ENCODE measurements around the gene YTHDF1.

Gene YTHDF1

DNA sequence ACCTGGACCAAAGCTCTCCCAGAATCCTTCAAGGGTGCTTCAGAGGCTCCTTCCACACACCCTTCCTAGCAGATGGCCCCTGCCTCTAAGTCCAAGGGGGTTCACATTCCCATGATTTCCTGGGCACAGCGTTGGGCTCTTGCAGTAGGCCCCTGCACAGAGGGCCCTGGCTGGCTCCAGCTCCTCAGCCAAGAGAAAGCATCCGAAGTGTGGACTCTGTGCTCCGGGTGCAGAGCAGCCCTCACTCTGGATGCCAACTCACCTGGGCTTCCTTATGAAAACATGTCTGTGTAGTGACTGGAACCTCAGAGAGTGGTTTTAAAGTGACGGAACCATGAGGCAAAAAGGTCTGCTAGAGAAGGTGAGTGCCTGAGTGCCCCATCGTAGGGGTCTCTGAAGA lies 11.6 kb downstream of the YTHDF1 start:
- H3K4me1 ChIP-seq (ENCODE audit: low read depth, poor library complexity, severe bottlenecking) = peaks cover 17% of the 10 kb centered on the region
- H2AFZ ChIP-seq (ENCODE audit: low read depth) = no peak overlapping the region
- peaks cover 18% of the 10 kb centered on the region; the same call in 1 of the 2 replicates for H4K20me1 ChIP-seq (ENCODE audit: insufficient read depth)
- H3K79me2 ChIP-seq (ENCODE audit: insufficient read depth, low read depth) = peaks cover 83% of the 10 kb centered on the region; the same call in 1 of the 2 replicates
- no peak overlapping the region for H3K4me3 ChIP-seq (IDR thresholded peaks at IDR 0.05; ENCODE audit: insufficient read depth, low read depth, low read length)
- H3K36me3 ChIP-seq (ENCODE audit: insufficient read depth) = peaks cover 27% of the 10 kb centered on the region; the same call in 1 of the 2 replicates
- H3K4me2 ChIP-seq = no peak overlapping the region
- no peak overlapping the region for H3K9ac ChIP-seq
- TF ChIP-seq, protein P1, sequence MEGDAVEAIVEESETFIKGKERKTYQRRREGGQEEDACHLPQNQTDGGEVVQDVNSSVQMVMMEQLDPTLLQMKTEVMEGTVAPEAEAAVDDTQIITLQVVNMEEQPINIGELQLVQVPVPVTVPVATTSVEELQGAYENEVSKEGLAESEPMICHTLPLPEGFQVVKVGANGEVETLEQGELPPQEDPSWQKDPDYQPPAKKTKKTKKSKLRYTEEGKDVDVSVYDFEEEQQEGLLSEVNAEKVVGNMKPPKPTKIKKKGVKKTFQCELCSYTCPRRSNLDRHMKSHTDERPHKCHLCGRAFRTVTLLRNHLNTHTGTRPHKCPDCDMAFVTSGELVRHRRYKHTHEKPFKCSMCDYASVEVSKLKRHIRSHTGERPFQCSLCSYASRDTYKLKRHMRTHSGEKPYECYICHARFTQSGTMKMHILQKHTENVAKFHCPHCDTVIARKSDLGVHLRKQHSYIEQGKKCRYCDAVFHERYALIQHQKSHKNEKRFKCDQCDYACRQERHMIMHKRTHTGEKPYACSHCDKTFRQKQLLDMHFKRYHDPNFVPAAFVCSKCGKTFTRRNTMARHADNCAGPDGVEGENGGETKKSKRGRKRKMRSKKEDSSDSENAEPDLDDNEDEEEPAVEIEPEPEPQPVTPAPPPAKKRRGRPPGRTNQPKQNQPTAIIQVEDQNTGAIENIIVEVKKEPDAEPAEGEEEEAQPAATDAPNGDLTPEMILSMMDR (conservative IDR thresholded peaks at IDR 0.05; ENCODE audit: low read depth, low read length) = no peak
- no peak overlapping the region for H3K27ac ChIP-seq
- no peaks in the 10 kb centered on the region for H3K27me3 ChIP-seq (ENCODE audit: insufficient read depth, low read depth)

DNA sequence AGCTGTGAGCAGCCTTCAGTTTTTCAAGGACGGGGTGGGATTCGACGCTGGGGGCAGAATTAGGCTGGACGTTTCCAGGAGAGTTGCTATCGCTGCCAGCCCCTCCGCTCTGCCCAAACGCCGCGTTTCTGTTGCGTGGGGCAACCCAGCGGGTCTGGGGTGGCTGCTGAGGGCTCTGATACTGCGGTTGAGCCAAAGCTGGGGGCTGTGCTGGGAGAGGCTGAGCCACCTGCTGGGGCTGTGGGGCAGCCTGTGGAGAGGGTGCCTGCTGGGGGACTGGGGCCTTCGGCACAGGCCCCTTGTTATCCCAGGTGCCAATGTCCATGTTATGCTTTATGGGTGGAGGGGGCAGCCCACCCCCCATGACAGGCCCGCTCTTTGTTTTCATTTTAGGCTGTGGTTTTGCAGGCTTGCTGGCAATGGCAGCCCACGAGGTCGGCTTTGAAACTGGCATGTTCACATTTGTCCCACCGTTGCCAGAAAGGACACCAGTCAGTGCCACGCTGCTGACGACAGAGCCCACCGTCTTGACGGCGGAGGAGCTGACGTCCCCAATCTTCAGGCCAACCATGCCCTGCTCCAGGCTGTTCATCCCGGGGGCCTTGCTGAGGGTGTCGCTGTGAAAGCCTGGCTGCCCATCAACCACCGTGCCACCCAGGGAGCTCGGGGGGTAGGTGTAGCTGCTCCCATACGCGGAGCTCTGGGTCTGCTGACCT lies 13.0 kb downstream of the YTHDF1 start:
- Histone ChIP-seq H3K27ac (no peak overlapping the region), H3K27me3 (ENCODE audit: insufficient read depth, low read depth) (no peaks in the 10 kb centered on the region), H3K9ac (no peak overlapping the region), H3K4me1 (ENCODE audit: low read depth, poor library complexity, severe bottlenecking) (peaks cover 3% of the 10 kb centered on the region), H3K4me2 (no peak overlapping the region), H3K36me3 (ENCODE audit: insufficient read depth) (peaks cover 25% of the 10 kb centered on the region; the same call in 1 of the 2 replicates), H3K4me3 (IDR thresholded peaks at IDR 0.05; ENCODE audit: insufficient read depth, low read depth, low read length) (no peak overlapping the region), H4K20me1 (ENCODE audit: insufficient read depth) (peaks cover 21% of the 10 kb centered on the region), H2AFZ (ENCODE audit: low read depth) (no peak overlapping the region), H3K79me2 (ENCODE audit: insufficient read depth, low read depth) (peaks cover 82% of the 10 kb centered on the region; the same call in 1 of the 2 replicates)
- TF ChIP-seq, protein P1 (conservative IDR thresholded peaks at IDR 0.05; ENCODE audit: low read depth, low read length) = no peak

DNA sequence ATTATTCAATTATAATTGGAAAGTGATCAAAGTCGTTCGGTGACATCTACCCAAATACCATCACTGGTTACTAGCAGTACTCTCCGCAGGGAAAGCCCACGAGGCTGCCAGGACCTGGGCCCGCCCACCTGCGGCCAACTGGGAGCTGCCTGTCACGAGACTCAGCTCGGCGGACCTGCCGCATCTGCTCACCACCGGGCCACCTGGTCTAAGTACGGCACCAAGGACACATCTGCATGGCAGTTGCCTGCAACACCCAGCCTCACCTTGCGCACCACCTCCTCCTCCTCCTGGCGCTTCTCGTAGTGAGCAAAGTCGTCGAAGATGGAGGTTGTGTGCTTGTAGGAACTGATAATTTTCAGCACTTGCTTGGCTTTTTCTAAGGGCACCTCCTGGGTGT lies 13.9 kb downstream of the YTHDF1 start:
- Histone ChIP-seq H3K27ac (no peak overlapping the region), H4K20me1 (ENCODE audit: insufficient read depth) (peaks cover 25% of the 10 kb centered on the region), H3K27me3 (ENCODE audit: insufficient read depth, low read depth) (no peaks in the 10 kb centered on the region), H3K9ac (no peak overlapping the region), H3K79me2 (ENCODE audit: insufficient read depth, low read depth) (peaks cover 84% of the 10 kb centered on the region; the same call in 1 of the 2 replicates), H3K36me3 (ENCODE audit: insufficient read depth) (peaks cover 20% of the 10 kb centered on the region; the same call in 1 of the 2 replicates), H3K4me2 (no peak overlapping the region), H3K4me1 (ENCODE audit: low read depth, poor library complexity, severe bottlenecking) (no peaks in the 10 kb centered on the region), H2AFZ (ENCODE audit: low read depth) (no peak overlapping the region), H3K4me3 (IDR thresholded peaks at IDR 0.05; ENCODE audit: insufficient read depth, low read depth, low read length) (no peak overlapping the region)
- TF ChIP-seq, protein P1 (conservative IDR thresholded peaks at IDR 0.05; ENCODE audit: low read depth, low read length) = no peak

DNA sequence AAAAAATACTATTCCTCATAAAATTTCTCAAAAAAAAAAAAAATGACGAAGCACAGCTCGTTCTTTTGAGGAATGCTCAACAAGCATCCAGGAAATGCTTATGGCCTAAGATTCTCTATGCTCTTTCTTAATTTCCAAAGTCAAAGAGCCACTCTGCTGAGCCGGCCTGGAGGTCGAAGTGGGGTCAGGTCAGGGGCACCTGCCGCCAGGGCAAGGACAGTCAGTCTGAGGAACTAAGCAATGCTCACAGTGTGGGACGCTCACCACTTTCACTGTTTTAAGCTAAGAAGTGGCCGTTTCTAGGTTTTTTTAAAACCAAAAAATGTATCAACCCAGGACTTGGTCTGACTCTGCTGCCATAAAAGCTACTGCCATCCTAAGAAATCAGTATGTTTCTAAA lies 17.3 kb downstream of the YTHDF1 start:
- H3K36me3 ChIP-seq (ENCODE audit: insufficient read depth) = peaks cover 11% of the 10 kb centered on the region; the same call in 1 of the 2 replicates

More for the DNA sequence above, 17.3 kb downstream of the YTHDF1 start:
- Histone ChIP-seq H3K4me1 (ENCODE audit: low read depth, poor library complexity, severe bottlenecking) (no peaks in the 10 kb centered on the region), H3K9ac (no peak overlapping the region), H3K4me2 (no peak overlapping the region), H2AFZ (ENCODE audit: low read depth) (no peak overlapping the region), H3K27ac (no peak overlapping the region), H4K20me1 (ENCODE audit: insufficient read depth) (peaks cover 33% of the 10 kb centered on the region), H3K4me3 (IDR thresholded peaks at IDR 0.05; ENCODE audit: insufficient read depth, low read depth, low read length) (no peak overlapping the region), H3K27me3 (ENCODE audit: insufficient read depth, low read depth) (no peaks in the 10 kb centered on the region), H3K79me2 (ENCODE audit: insufficient read depth, low read depth) (peaks cover 60% of the 10 kb centered on the region; the same call in 1 of the 2 replicates)
- TF ChIP-seq, protein P1 (conservative IDR thresholded peaks at IDR 0.05; ENCODE audit: low read depth, low read length) = no peak
